IMR-90 (cell line): Measurements from ENCODE around the gene TEX101. TPM values are rescaled to one million over a fixed set of nuclear protein-coding genes. Genes with fewer than 3 reads are reported as not detected.
"Not testable (repeated sequence)": the region's sequence is repeated elsewhere in the genome, so short reads cannot be mapped to it uniquely, and the experiment has no call there.

Source experiments
- ATAC-seq: fragments of 200-7000 bp; cut with Tn5 transposase; 2 replicates; pipeline ENCODE4 v1.9.1; 2020; ENCODE audit warnings: low read depth, mild to moderate bottlenecking, moderate library complexity
- BruUV-seq: library from RNA; stranded (reverse); fragments of 400-500 nt; replicated peaks from 2 replicates; lab custom pipeline; 2021; lab: Mats Ljungman, UMichigan
- CTCF ChIA-PET: fragments of 300-600 bp; formaldehyde crosslinking; extraction: SDS; loops from one replicate; lab custom pipeline; 2021; ENCODE audit warnings: antibody characterized with exemption; lab: Yijun Ruan, JAX
- POLR2A ChIA-PET: fragments of 300-600 bp; sonication (Branson Sonifier 250); formaldehyde crosslinking; loops from one replicate; lab custom pipeline; 2022; ENCODE audit warnings: antibody characterized with exemption; ENCODE audit not compliant: unreplicated experiment; lab: Charles Lee
- DNase-seq: peaks from one replicate; pipeline ENCODE4 v3.0.0; 2013
- H2AFZ ChIP-seq: replicated peaks from 2 replicates; pipeline ENCODE3; 2013; ENCODE audit warnings: low read length, mild to moderate bottlenecking; ENCODE audit not compliant: poor library complexity
- H2AK5ac ChIP-seq: 2 replicates; pipeline ENCODE4 v1.6.1; 2013; ENCODE audit warnings: low read depth, low read length, inconsistent platforms
- H2AK9ac ChIP-seq: replicated peaks from 2 replicates; pipeline ENCODE3; 2013; ENCODE audit warnings: mild to moderate bottlenecking, low read depth, low read length, moderate library complexity; ENCODE audit not compliant: poor library complexity
- H2BK120ac ChIP-seq: 2 replicates; pipeline ENCODE4 v1.6.1; 2013; ENCODE audit warnings: low read depth, low read length, inconsistent platforms
- H2BK15ac ChIP-seq: 3 replicates; pipeline ENCODE4 v1.6.1; 2013; ENCODE audit warnings: low read depth, low read length, inconsistent platforms
- H2BK20ac ChIP-seq: 2 replicates; pipeline ENCODE4 v1.6.1; 2013; ENCODE audit warnings: low read depth, mild to moderate bottlenecking, inconsistent platforms, low read length, moderate library complexity
- H2BK5ac ChIP-seq: 2 replicates; pipeline ENCODE4 v1.6.1; 2013; ENCODE audit warnings: mild to moderate bottlenecking, low read depth, low read length, inconsistent platforms; ENCODE audit not compliant: poor library complexity, severe bottlenecking
- H3K14ac ChIP-seq: replicated peaks from 2 replicates; pipeline ENCODE4 v1.6.1; 2013; ENCODE audit warnings: low read depth, low read length, inconsistent platforms
- H3K18ac ChIP-seq: 2 replicates; pipeline ENCODE4 v1.6.1; 2013; ENCODE audit warnings: low read depth, low read length, control low read depth
- H3K23ac ChIP-seq: 2 replicates; pipeline ENCODE4 v1.6.1; 2013; ENCODE audit warnings: low read depth, low read length, inconsistent platforms
- H3K27ac ChIP-seq: 2 replicates; pipeline ENCODE4 v1.5.1; 2013; ENCODE audit warnings: mild to moderate bottlenecking, control low read depth, low read length; ENCODE audit not compliant: insufficient read depth
- H3K27me3 ChIP-seq: 2 replicates; pipeline ENCODE4 v1.6.1; 2013; ENCODE audit warnings: low read length; ENCODE audit not compliant: control insufficient read depth, insufficient read depth
- H3K36me3 ChIP-seq: 2 replicates; pipeline ENCODE4 v1.6.1; 2013; ENCODE audit warnings: low read length, mixed read lengths; ENCODE audit not compliant: control insufficient read depth, insufficient read depth
- H3K4ac ChIP-seq: 2 replicates; pipeline ENCODE4 v1.6.1; 2013; ENCODE audit warnings: low read depth, low read length, inconsistent platforms
- H3K4me1 ChIP-seq: 2 replicates; pipeline ENCODE4 v1.6.1; 2013; ENCODE audit warnings: low read length, mixed read lengths; ENCODE audit not compliant: control insufficient read depth, insufficient read depth
- H3K4me2 ChIP-seq: 2 replicates; pipeline ENCODE4 v1.6.1; 2013; ENCODE audit warnings: low read depth, mild to moderate bottlenecking, control low read depth, low read length, moderate library complexity
- H3K4me3 ChIP-seq: 2 replicates; pipeline ENCODE4 v1.5.1; 2013; ENCODE audit warnings: low read depth, mild to moderate bottlenecking, control low read depth, low read length, moderate library complexity; ENCODE audit not compliant: insufficient read depth
- H3K56ac ChIP-seq: 2 replicates; pipeline ENCODE4 v1.6.1; 2013; ENCODE audit warnings: low read length, inconsistent platforms; ENCODE audit not compliant: insufficient read depth; ENCODE audit errors: extremely low read depth
- H3K79me1 ChIP-seq, 2 experiments: 2 replicates each; pipeline ENCODE4 v1.6.1; 2013; ENCODE audit warnings: low read length in 2 of 2, inconsistent platforms in 1 of 2, low read depth in 1 of 2
- H3K9ac ChIP-seq: 2 replicates; pipeline ENCODE4 v1.6.1; 2013; ENCODE audit warnings: low read depth, low read length, control low read depth
- H3K9me1 ChIP-seq: 2 replicates; pipeline ENCODE4 v1.6.1; 2013; ENCODE audit warnings: low read length, inconsistent platforms; ENCODE audit not compliant: insufficient read depth
- H3K9me3 ChIP-seq: 2 replicates; pipeline ENCODE4 v1.6.1; 2013; ENCODE audit warnings: low read length; ENCODE audit not compliant: control insufficient read depth, insufficient read depth
- H4K20me1 ChIP-seq: 2 replicates; pipeline ENCODE4 v1.6.1; 2013; ENCODE audit warnings: low read length, inconsistent platforms; ENCODE audit not compliant: insufficient read depth
- H4K5ac ChIP-seq: 2 replicates; pipeline ENCODE4 v1.6.1; 2013; ENCODE audit warnings: mild to moderate bottlenecking, low read depth, low read length, control low read depth
- H4K8ac ChIP-seq, 2 experiments: 2 replicates each; pipeline ENCODE4 v1.6.1; 2013; ENCODE audit warnings: low read depth in 2 of 2, low read length in 2 of 2, control low read depth in 1 of 2, inconsistent platforms in 1 of 2
- H4K91ac ChIP-seq: 2 replicates; pipeline ENCODE4 v1.6.1; 2013; ENCODE audit warnings: low read depth, low read length, inconsistent platforms; ENCODE audit not compliant: insufficient read depth
- WGBS, 2 experiments: methylation state at CpG; one replicate each; pipeline versions ENCODE4 v1.1.5 to v1.1.7; 2013; ENCODE audit warnings: missing lambda C conversion rate in 2 of 2; ENCODE audit not compliant: insufficient read length in 1 of 2; ENCODE audit errors: extremely low coverage in 2 of 2; 5-methylcytosine and 5-hydroxymethylcytosine counted together
- dilution Hi-C: fragments of 300-500 bp; cut with HindIII; formaldehyde crosslinking; loops from one replicate; pipeline ENCODE4 v1.14.3; 2018; ENCODE audit warnings: low sequenced_read_pairs; ENCODE audit not compliant: unreplicated experiment
- in situ Hi-C: fragments of 300-500 bp; cut with MboI; formaldehyde crosslinking; loops from 3 replicates; pipeline ENCODE4 v1.14.3; 2019; ENCODE audit warnings: low sequenced_read_pairs, inconsistent platforms, mixed read lengths
- intact Hi-C: fragments of 100-400 bp; cut with micrococcal nuclease; formaldehyde crosslinking; loops from 2 replicates; pipeline ENCODE4 v1.10.0; 2022
- polyA plus RNA-seq, 3 experiments: library from polyadenylated mRNA; depleted of rRNA; stranded (reverse); fragments of >200 nt; gene quantifications; 2 replicates each; pipeline ENCODE4 v1.2.3, GENCODE V29; 2012; ENCODE audit warnings: low replicate concordance in 1 of 3
- total RNA-seq: library from RNA; depleted of rRNA; stranded (reverse); fragments of >200 nt; gene quantifications from 2 replicates; pipeline ENCODE4 v1.2.3, GENCODE V29; 2012

Gene TEX101
- total and polyA plus RNA-seq, 2 of the 4 experiments (the other 2 are of a cell fraction): not detected

GRCh38 chr19:43391552-43391935, 23.1 kb upstream of the TEX101 start:
- ATAC-seq, POLR2A ChIA-PET, H4K20me1 ChIP-seq: not testable (repeated sequence)

GRCh38 chr19:43393501-43393900, 21.2 kb upstream of the TEX101 start:
- no CpG with 5 or more reads among the region's 3 CpGs for WGBS, 2 experiments
- H3K9me3 ChIP-seq, H2AK9ac ChIP-seq, H3K23ac ChIP-seq, H3K36me3 ChIP-seq, H3K27ac ChIP-seq, H2AFZ ChIP-seq, H4K91ac ChIP-seq, H3K79me1 ChIP-seq, dilution Hi-C loops, H2BK15ac ChIP-seq, H3K4me3 ChIP-seq, H3K4me2 ChIP-seq, H3K18ac ChIP-seq, H3K9me1 ChIP-seq, H3K14ac ChIP-seq, H2BK20ac ChIP-seq, H3K4ac ChIP-seq, H3K9ac ChIP-seq, H3K4me1 ChIP-seq, CTCF ChIA-PET, POLR2A ChIA-PET, in situ Hi-C loops, H2BK5ac ChIP-seq, H3K56ac ChIP-seq, BruUV-seq, ATAC-seq, DNase-seq, intact Hi-C loops, H2AK5ac ChIP-seq, H4K8ac ChIP-seq, H4K5ac ChIP-seq, H2BK120ac ChIP-seq, H4K20me1 ChIP-seq: not testable (repeated sequence)
- peaks cover 14% of the 10 kb centered on the region for H3K27me3 ChIP-seq

More at GRCh38 chr19:43391552-43391935, 23.1 kb upstream of the TEX101 start:
- H3K9me3 ChIP-seq, DNase-seq, dilution Hi-C loops, H3K23ac ChIP-seq, CTCF ChIA-PET, BruUV-seq, in situ Hi-C loops, H3K79me1 ChIP-seq, H3K4me1 ChIP-seq, H4K5ac ChIP-seq, H4K8ac ChIP-seq, H3K18ac ChIP-seq, H3K4ac ChIP-seq, H2AK9ac ChIP-seq, H3K9me1 ChIP-seq, H3K56ac ChIP-seq, H2BK15ac ChIP-seq, H2BK20ac ChIP-seq, H3K4me3 ChIP-seq, H3K36me3 ChIP-seq, H2AFZ ChIP-seq, H2AK5ac ChIP-seq, H2BK120ac ChIP-seq, H3K4me2 ChIP-seq, H3K9ac ChIP-seq, H2BK5ac ChIP-seq, H3K27ac ChIP-seq, intact Hi-C loops, H4K91ac ChIP-seq, H3K14ac ChIP-seq: not testable (repeated sequence)
- 100% methylated on average over 1 of the region's 6 CpGs; no CpG with 5 or more reads in 1 of the 2 experiments for WGBS, 2 experiments
- peaks cover 14% of the 10 kb centered on the region for H3K27me3 ChIP-seq
